SK-N-MC (cell line): Measurements from ENCODE around the gene ACOXL.
"Not testable (repeated sequence)": the region's sequence is repeated elsewhere in the genome, so short reads cannot be mapped to it uniquely, and the experiment has no call there.

Source experiments
- DNase-seq: peaks from one replicate; pipeline ENCODE4 v3.0.0-alpha.2; 2011; ENCODE audit warnings: low read depth, low spot score
- H3K27ac ChIP-seq: fragments of 200-600 bp; sonication (generic); 2 replicates; pipeline ENCODE4 v1.5.1; 2016; ENCODE audit warnings: mixed run types
- H3K36me3 ChIP-seq: fragments of 200-600 bp; sonication (generic); 2 replicates; pipeline ENCODE4 v1.6.1; 2017; ENCODE audit warnings: antibody characterized with exemption, low read length, mixed read lengths; ENCODE audit not compliant: insufficient read depth
- H3K4me3 ChIP-seq: fragments of 200-600 bp; sonication (generic); 2 replicates; pipeline ENCODE4 v1.5.1; 2016
- H3K9ac ChIP-seq: fragments of 200-600 bp; sonication (generic); 2 replicates; pipeline ENCODE4 v1.8.0; 2017; ENCODE audit warnings: mixed run types, mixed read lengths; ENCODE audit not compliant: insufficient read length
- H3K9me3 ChIP-seq: fragments of 200-600 bp; sonication (generic); 2 replicates; pipeline ENCODE4 v1.6.1; 2017; ENCODE audit warnings: low read depth, mild to moderate bottlenecking, antibody characterized with exemption, low read length, moderate library complexity, mixed read lengths
- EZH2 ChIP-seq: fragments of 200-600 bp; sonication (generic); IDR thresholded peaks from one replicate; pipeline ENCODE4 v1.6.1; 2017; ENCODE audit warnings: antibody characterized with exemption
- FOXP2 ChIP-seq: optimal IDR thresholded peaks from 2 replicates; pipeline ENCODE3; 2011; ENCODE audit warnings: mild to moderate bottlenecking, moderate library complexity; ENCODE audit not compliant: insufficient read depth; ENCODE audit errors: extremely low read length, control extremely low read depth
- POLR2AphosphoS5 ChIP-seq: IDR thresholded peaks from 2 replicates; pipeline ENCODE4 v1.6.1; 2012; ENCODE audit warnings: mild to moderate bottlenecking, low read depth, low read length, borderline replicate concordance

The ACOXL gene

DNA sequence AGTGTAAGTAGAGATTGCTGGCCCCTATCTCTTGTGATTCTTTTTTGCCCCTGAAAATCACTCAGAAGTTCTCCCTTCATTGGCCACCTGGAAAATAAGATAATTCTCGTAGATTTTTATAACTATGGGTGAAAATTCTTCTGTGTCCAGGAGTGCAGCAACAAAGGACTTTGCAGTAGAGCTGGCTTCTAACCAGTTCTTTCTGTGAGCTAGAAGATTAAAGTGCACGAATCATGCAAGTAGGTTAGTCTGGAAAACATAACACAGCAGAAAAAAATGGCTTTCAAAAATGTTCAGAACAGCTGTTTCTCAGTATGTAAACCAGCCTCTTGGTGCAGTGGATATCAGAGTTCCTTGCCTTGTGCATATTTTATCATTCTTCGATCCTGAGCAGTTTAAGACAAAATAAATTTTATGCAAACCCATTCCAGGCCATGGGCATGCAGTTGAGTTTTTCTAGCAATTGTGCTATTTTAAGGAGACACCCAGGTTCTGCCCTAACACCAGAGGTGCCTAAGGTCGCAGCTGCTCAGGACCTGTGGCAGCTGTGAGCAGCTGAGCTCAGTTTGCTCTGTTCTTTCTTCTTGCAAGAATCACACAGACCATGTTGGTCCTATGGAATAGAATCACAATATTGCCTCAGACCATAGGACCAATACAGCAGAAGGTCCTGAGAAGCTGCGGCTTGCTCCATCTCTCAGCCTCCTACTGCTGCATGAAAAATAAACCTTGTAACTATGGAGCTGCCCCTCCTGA lies 307.4 kb downstream of the ACOXL start:
- H3K27ac ChIP-seq = no peak overlapping the region
- TF ChIP-seq EZH2 = no peak
- no peak for TF ChIP-seq FOXP2
- no peak for TF ChIP-seq POLR2AphosphoS5

DNA sequence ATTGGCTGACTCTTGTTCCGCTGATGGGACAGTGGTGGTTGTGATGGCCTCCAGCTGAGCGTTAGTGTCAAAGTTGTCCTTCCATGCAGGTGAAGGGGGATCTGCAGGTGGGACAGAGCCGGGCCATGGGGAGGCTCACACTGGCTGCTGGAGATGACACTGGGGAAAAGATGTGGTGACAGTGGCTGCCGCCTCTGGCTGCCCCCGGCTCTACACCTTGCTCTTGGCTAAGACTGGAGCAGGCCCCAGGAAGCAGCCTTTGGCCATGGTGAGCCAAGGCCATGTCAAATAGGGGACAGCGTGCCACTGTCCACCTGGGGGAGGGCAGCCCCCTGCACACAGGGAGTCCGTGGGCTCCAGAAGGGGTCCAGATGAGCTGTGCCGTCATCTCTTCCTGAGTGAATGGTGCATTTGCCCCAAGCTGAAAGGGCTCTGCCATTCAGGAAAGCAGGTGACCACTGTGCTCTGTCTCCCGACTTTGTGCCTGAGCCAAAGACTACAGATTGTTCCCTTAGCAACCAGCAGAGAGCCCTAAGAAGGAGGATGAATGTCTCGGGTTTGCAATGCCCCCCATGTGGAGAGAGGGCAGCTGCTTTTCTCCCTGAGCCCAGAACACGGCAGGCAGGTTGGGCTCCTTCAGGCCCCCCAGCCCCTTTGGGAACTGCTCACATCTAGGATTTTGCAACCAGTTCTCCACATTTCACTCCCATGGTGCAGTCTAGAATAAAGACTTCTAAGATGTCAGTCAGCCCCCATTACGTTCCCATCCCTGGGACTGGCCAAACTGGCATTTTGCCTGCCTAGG lies 309.2 kb downstream of the ACOXL start:
- no peaks in the 10 kb centered on the region for H3K36me3 ChIP-seq
- H3K9me3 ChIP-seq = no peaks in the 10 kb centered on the region
- H3K27ac ChIP-seq = no peak overlapping the region
- DNase-seq = no peak
- no peak for TF ChIP-seq POLR2AphosphoS5
- TF ChIP-seq FOXP2 = no peak
- no peak for TF ChIP-seq EZH2
- no peak overlapping the region for H3K4me3 ChIP-seq
- no peak overlapping the region for H3K9ac ChIP-seq

More for the DNA sequence above, 307.4 kb downstream of the ACOXL start:
- H3K9ac ChIP-seq = no peak overlapping the region
- H3K4me3 ChIP-seq = no peak overlapping the region
- no peak for DNase-seq
- no peaks in the 10 kb centered on the region for H3K36me3 ChIP-seq
- H3K9me3 ChIP-seq = no peaks in the 10 kb centered on the region

DNA sequence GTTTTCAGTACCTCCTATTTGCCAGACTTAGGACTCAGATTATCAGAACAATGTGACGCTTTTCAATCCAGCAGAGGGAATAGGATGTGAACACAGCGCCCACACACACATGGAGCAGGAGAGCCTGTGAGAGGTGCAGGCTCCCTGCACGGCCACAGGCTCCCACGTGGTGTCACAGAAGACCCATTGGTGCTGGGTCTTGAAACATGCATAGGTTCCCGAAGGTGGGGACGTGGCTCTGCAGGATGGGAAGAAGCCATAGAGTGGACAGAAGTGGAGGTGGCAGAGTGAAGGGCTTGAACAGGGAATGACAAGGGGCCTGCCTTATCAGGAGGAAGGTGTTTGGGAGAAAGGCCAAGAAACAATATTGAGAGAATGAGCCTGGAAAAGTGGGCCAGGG lies 309.9 kb downstream of the ACOXL start:
- H3K9me3 ChIP-seq = no peaks in the 10 kb centered on the region
- no peak for DNase-seq
- TF ChIP-seq FOXP2 = no peak
- no peak for TF ChIP-seq POLR2AphosphoS5
- TF ChIP-seq EZH2 = no peak
- no peaks in the 10 kb centered on the region for H3K36me3 ChIP-seq
- H3K4me3 ChIP-seq = no peak overlapping the region
- no peak overlapping the region for H3K9ac ChIP-seq
- H3K27ac ChIP-seq = no peak overlapping the region

DNA sequence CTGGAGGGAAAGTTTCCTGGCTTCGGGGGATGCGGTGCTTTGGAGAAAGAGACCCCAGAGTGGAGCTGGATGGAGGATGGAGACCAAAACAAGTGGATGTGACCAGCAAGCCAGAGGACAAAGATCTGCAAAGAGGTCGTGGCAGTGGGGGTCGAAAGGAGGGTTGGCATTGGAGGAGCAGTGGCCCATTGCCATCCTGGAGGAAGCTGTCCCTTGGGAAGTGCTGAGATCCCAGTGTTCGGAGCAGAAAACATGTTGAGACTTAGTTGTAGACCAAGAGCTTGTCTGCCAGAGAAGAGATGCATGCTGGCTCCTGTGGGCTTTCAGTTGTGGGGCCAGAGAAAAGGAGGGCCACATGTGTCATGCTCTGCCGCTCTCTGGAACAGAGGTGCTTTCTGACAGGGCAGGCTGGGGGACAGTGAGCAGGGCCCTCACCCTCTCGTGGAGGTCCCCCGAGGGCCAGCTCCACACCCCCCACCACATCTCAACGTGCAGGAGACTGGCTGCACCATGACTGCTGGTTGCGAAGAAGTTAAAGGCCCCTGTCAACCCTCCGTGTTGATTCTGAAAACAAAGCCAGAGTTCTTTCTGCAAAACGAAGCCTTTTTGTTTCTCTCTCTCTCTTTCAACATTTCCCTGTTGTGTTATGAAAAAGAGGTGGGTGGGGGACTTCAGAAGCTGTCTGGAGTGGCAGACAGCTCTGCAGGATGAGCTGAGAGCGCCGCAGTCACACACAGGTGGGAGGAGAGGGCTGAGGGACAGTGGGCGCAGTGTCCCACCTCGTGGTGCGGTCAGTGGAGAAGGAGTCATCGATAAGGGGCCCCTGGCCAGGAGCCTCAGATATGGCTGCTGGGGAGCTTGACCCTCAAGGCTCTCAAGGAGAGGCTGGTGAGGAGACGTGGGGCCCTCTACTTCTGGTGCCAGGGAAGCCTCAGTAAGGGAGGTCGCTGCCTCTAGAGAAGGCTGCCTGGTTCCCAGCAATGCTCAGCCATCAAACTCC lies 310.7 kb downstream of the ACOXL start:
- Histone ChIP-seq H3K27ac (no peak overlapping the region), H3K36me3 (no peaks in the 10 kb centered on the region), H3K4me3 (no peak overlapping the region), H3K9ac (no peak overlapping the region), H3K9me3 (no peaks in the 10 kb centered on the region)
- DNase-seq = no peak
- TF ChIP-seq POLR2AphosphoS5 (no peak), EZH2 (no peak), FOXP2 (no peak)

DNA sequence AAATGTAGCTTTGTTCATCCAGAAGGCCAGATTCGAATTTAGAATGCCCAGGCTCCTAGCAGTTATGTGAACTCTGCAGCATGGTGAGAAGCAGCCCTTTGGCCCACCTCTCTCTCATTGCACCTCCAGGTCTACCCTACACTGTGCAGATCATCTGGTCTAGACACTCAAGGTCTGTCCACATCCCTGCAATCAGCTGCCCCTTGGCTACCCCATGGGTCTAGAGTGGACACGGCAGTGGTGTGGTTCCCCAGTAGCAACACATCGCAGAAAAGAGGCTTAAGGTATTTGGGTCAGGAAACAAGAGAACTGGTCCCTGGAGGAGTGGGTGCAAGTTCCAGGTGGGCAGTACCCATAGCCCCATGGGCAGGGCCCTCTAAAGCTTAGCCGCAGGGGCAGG lies 311.7 kb downstream of the ACOXL start:
- Histone ChIP-seq H3K9ac (no peak overlapping the region), H3K27ac (no peak overlapping the region), H3K9me3 (no peaks in the 10 kb centered on the region), H3K36me3 (no peaks in the 10 kb centered on the region), H3K4me3 (no peak overlapping the region)
- TF ChIP-seq EZH2 = no peak
- no peak for TF ChIP-seq POLR2AphosphoS5
- no peak for TF ChIP-seq FOXP2
- DNase-seq = no peak

DNA sequence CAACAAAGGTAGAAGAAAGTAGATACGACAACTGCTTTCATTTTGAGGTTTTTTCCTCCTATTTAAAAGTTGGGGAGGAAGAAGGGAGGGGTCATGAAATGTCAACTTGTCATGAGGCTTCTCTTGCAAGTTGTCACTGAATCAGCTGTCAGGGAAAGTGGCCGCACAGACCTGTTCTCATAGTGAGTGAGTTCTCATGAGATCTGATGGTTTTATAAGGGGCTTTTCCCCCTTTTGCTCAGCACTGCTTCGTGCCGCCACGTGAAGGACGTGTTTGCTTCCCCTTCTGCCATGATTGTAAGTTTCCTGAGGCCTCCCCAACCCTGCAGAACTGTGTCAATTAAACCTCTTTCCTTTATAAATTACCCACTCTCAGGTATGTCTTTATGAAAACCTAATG lies 312.9 kb downstream of the ACOXL start:
- H3K4me3 ChIP-seq, H3K9me3 ChIP-seq, H3K9ac ChIP-seq: not testable (repeated sequence)

DNA sequence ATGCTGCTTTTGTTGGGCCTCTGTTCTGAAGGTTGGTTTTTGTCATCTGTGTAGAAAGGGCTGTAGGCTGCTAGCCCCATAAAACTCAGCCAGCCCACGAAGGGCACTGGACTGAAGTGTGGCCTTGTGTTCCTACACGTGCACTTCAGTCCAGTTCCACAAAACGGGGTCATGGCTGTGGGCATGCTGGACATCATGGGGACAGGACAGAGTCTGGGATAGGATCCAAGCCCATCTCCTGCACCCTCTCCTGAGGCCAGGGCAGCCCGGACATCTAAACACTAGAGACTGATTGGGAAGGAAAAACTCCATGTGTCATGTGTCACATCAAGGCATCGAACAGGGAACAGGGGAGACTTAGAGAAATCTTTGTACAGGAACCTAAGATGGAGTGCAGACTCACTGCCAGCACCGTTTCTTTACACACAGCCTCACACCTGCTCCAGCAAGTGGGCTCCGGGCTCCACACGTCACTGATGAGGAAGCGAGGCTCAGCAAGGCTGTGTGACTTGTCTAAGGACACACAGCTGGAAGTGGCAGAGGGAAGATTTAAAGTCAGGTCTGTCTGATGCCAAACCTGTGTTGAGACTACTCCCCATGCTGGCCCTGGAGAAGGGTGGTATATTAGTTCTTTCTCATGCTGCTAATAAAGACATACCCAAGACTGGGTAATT lies 313.5 kb downstream of the ACOXL start:
- TF ChIP-seq FOXP2 (no peak), EZH2 (no peak), POLR2AphosphoS5 (no peak)
- no peak overlapping the region for H3K4me3 ChIP-seq
- no peaks in the 10 kb centered on the region for H3K36me3 ChIP-seq
- H3K27ac ChIP-seq = no peak overlapping the region
- no peaks in the 10 kb centered on the region for H3K9me3 ChIP-seq
- DNase-seq = no peak
- no peak overlapping the region for H3K9ac ChIP-seq

More for the DNA sequence above, 312.9 kb downstream of the ACOXL start:
- not testable (repeated sequence) for H3K27ac ChIP-seq, H3K36me3 ChIP-seq, DNase-seq
